GM19238 (cell line): Measurements from ENCODE around the gene LZTS2.
A peak's percentile ranks its signal among the peaks of the same experiment; 100 is the strongest.

Source experiments
- DNase-seq: peaks from one replicate; pipeline ENCODE4 v3.0.0; 2011; ENCODE audit warnings: low spot score; ENCODE audit not compliant: insufficient read length

The LZTS2 gene

GRCh38 chr10:101047961-101048892 lies 48.6 kb downstream of the LZTS2 start:
- no peak for DNase-seq

GRCh38 chr10:101050208-101051069 lies 50.8 kb downstream of the LZTS2 start:
- DNase-seq, result peak; percentile 81

- DNase-seq, result no peak
Observed at GRCh38 chr10:101052285-101052684, 52.7 kb downstream of the LZTS2 start.

- no peak for DNase-seq
Observed at GRCh38 chr10:101053516-101053915, 53.9 kb downstream of the LZTS2 start.

GRCh38 chr10:101054351-101054750 lies 54.7 kb downstream of the LZTS2 start:
- DNase-seq, result no peak

- no peak for DNase-seq
Observed at GRCh38 chr10:101054876-101055275, 55.3 kb downstream of the LZTS2 start.

- no peak for DNase-seq
Observed at GRCh38 chr10:101055411-101055810, 55.8 kb downstream of the LZTS2 start.

GRCh38 chr10:101056365-101057151 lies 57.0 kb downstream of the LZTS2 start:
- no peak for DNase-seq
